Heart left ventricle (tissue), 13 donors: ENCODE data around the gene MPPE1.

ENCODE experiments used
- POLR2A ChIP-seq, 2 donors: fragments of 450-650 bp; IDR thresholded peaks; one replicate each; pipeline ENCODE4 v1.6.1; 2017; ENCODE audit warnings: antibody characterized with exemption in 2 of 2, mild to moderate bottlenecking in 2 of 2, moderate library complexity in 2 of 2
- TF ChIP-seq, protein P1 (sequence below), 12 donors: fragments of 200-600 bp; sonication (generic) in 4 of 12; IDR thresholded peaks; one replicate each; pipeline versions ENCODE4 v1.5.0 to v1.8.0; 2018 to 2022; ENCODE audit warnings: antibody characterized with exemption in 12 of 12, mild to moderate bottlenecking in 5 of 12
- donor health status: ischemic (EF 13 %, LVEDD 7.1; RV severe dilation, severe dysfunction).
- donor health status: DM: no; HTN: yes; CAD: no.
- donor health status: DM: no; HTN: no; CAD: no.
- donor health status: ischemic (EF 25% LVEDD 6.9; RV normal size, moderate dysfunction).
- donor health status: ischemic (EF 25% LVEDD 5.7; RV mildly dilated, moderate dysfunction).
- donor health status: ischemic (EF 35%, LVEDD 5.7; RV mildly dilated, moderate dysfunction).
- donor health status: nonischemic (EF 11% LVEDD 7.7; RV severe dilation, severe dysfunction).
- donor health status: DM: yes; HTN: yes; CAD: no.
- donor health status: PGD.
- donor health status: ischemic (EF 29% LVEDD 5.4; RV normal size, mild dysfunction).
- donor health status: nonischemic (EF 23%, LVEDD 6.1; RV moderate dilation, normal function).

- TF ChIP-seq, protein P1, sequence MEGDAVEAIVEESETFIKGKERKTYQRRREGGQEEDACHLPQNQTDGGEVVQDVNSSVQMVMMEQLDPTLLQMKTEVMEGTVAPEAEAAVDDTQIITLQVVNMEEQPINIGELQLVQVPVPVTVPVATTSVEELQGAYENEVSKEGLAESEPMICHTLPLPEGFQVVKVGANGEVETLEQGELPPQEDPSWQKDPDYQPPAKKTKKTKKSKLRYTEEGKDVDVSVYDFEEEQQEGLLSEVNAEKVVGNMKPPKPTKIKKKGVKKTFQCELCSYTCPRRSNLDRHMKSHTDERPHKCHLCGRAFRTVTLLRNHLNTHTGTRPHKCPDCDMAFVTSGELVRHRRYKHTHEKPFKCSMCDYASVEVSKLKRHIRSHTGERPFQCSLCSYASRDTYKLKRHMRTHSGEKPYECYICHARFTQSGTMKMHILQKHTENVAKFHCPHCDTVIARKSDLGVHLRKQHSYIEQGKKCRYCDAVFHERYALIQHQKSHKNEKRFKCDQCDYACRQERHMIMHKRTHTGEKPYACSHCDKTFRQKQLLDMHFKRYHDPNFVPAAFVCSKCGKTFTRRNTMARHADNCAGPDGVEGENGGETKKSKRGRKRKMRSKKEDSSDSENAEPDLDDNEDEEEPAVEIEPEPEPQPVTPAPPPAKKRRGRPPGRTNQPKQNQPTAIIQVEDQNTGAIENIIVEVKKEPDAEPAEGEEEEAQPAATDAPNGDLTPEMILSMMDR (IDR thresholded peaks at IDR 0.05), result no peak
- TF ChIP-seq POLR2A (IDR thresholded peaks at IDR 0.05), result no peak
Measured at GRCh38 chr18:11905613-11906012, 2.5 kb downstream of the MPPE1 start.
